ENCODE measurements around the gene MRPL14.

MRPL14 gene

DNA sequence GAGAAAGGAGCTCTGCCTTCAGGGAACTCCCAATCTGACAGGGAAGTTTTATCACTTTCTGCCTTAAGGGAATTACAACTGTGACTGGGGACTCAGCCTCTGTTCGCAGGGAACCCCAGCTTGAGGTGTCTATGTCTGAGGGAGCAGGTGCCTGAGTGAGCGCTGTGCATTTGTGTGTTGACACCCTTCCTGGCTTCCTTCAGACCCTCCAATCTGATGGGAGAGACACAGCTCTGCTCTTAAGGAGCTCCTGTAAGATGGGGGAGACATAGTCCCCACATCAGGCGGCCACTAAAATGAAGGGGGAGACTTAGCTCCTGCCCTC is 62.3 kb downstream of the MRPL14 start:
- no peak for DNase-seq (ENCODE audit: low spot score)

DNA sequence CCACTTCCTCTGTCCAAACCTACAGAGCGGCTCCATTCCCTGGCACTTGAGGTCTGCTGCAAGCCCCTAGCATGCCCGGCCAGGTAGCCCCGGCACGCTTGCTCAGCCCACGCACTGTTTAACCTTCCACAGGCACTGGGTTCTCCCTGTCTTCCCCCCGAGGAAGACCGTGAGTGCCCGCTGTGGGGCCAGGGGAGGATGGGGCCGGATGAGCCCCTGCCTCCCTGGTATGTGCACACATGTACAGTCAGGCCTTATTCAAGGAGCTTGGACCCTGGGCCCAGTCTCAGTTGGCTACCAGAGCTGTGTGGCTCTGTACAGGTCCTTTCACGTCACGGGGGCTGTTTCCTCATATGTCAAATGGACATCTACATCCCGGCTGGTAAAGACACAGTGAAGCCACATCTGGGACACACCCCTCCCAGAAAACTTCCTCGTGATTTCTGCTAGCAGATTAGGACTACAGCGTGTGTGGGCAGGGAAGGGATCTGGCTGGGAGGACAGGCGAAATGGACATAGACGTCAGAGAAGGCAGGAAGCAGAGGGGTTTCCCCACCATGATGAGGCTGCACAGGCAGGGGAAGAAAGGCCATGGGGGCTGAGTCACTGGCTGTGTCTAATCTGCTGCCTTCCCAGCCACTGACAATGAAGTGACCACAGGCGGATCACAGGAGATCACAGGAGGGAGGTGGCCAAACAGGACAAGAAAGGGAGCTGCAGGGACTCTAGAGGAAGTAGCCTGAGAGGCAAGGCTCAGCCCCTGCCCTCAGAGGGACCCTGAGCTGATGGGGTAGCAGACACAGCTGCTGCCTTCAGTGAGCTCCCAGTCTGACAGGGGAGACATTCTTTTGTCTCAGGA is 62.9 kb downstream of the MRPL14 start:
- peak; percentile 83 for DNase-seq (ENCODE audit: low spot score)

DNA sequence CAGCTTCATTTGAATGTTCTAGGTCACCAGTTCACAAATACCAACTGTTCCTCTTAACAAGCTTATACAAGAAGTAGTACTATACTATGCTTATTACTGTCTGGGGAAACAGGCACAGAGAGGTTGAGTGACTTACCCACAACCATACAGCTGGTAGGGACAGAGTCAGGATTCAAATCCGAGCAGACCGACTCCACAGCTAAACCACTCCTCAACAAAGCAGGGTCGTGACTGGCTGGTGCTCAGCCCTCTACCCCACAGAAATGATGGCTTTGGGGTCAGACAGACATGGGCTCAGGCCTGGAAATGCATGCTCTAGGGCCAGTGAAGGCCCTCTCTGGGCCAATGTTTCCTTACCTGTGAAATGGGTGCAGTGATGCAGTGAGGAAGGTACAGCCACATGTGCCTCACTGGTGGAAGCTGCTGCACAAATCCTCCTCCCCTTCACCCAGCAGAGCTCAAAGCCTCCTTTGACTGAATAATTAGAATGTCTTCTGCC is 63.6 kb downstream of the MRPL14 start:
- DNase-seq (ENCODE audit: low spot score) = no peak

All from AG08396 (cell line).